KMS-11 (cell line): ENCODE data around the gene RNFT2.

ENCODE experiments used
- H2AFZ ChIP-seq: fragments of 200-600 bp; sonication (generic); 2 replicates; pipeline ENCODE4 v1.6.1; 2016; ENCODE audit warnings: antibody characterized with exemption, mixed run types, low read depth
- H3K27ac ChIP-seq: fragments of 200-600 bp; sonication (generic); 2 replicates; pipeline ENCODE4 v1.6.1; 2016; ENCODE audit warnings: mild to moderate bottlenecking, mixed run types
- H3K27me3 ChIP-seq: fragments of 200-600 bp; sonication (generic); 2 replicates; pipeline ENCODE4 v1.6.1; 2017; ENCODE audit warnings: mild to moderate bottlenecking, low read depth, mixed run types, moderate library complexity; ENCODE audit not compliant: insufficient read depth
- H3K36me3 ChIP-seq: fragments of 200-600 bp; sonication (generic); 2 replicates; pipeline ENCODE4 v1.6.1; 2017; ENCODE audit warnings: mild to moderate bottlenecking, mixed run types; ENCODE audit not compliant: insufficient read depth
- H3K4me1 ChIP-seq: fragments of 200-600 bp; sonication (generic); 2 replicates; pipeline ENCODE4 v1.6.1; 2016; ENCODE audit warnings: mild to moderate bottlenecking, low read depth, mixed run types; ENCODE audit not compliant: poor library complexity, severe bottlenecking
- H3K4me2 ChIP-seq: fragments of 200-600 bp; sonication (generic); 2 replicates; pipeline ENCODE4 v1.7.0; 2016; ENCODE audit warnings: mild to moderate bottlenecking, mixed run types
- H3K4me3 ChIP-seq: fragments of 200-600 bp; sonication (generic); IDR thresholded peaks from 2 replicates; pipeline ENCODE4 v1.6.1; 2017; ENCODE audit warnings: low read depth, low read length, mixed read lengths; ENCODE audit not compliant: insufficient read depth
- H3K79me2 ChIP-seq: fragments of 200-600 bp; sonication (generic); 2 replicates; pipeline ENCODE4 v1.6.1; 2016; ENCODE audit warnings: low read depth, mixed run types; ENCODE audit not compliant: insufficient read depth
- H3K9ac ChIP-seq: fragments of 200-600 bp; sonication (generic); 2 replicates; pipeline ENCODE4 v1.6.1; 2016; ENCODE audit warnings: mild to moderate bottlenecking, mixed run types
- H4K20me1 ChIP-seq: fragments of 200-600 bp; sonication (generic); 2 replicates; pipeline ENCODE4 v1.6.1; 2016; ENCODE audit warnings: mild to moderate bottlenecking, mixed run types; ENCODE audit not compliant: insufficient read depth
- TF ChIP-seq, protein P1 (sequence below): fragments of 200-600 bp; sonication (generic); conservative IDR thresholded peaks from 2 replicates; pipeline ENCODE4 v1.6.1; 2017; ENCODE audit warnings: low read depth, mild to moderate bottlenecking, antibody characterized with exemption, low read length, moderate library complexity, mixed read lengths

RNFT2 gene

DNA sequence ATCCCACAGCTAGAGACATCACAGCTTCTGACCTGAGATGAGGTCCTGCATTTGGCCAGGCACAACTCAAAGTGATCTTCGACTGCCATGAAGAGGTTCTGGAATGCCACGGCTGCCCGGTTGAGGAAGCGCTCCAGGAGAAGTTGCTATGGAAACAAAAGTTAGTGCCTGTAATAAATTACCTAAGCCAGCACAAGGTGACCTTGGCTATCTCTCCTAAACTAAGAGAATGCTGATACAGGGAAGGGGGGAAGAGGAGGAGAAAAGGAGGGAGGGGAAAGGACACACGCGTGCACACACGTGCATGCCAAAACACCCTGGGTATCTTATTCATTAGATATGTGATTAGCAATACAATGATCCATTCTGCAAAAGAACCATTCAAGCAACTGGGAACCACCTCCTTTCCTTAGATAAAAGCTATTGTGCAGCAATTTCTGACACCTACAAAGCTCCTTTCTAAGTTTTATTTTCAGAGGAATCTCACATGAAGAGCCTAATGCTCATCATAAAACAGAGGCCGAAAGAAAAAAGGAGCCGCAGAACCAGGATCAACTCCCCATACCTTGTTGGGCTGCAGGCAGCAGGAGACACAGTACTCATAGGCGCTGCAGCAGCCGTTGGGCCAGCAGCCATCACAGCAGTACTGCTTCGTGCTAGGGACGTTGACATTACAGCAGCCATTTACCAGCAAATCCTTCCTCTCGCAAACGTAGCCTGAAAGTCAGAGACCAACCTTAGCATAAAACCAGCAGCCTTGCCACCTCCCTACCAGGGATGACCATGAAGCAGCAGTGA, 18.2 kb upstream of the RNFT2 start:
- Histone ChIP-seq H4K20me1 (no peaks in the 10 kb centered on the region), H3K27ac (no peak overlapping the region), H3K9ac (no peak overlapping the region), H3K4me1 (peaks cover 8% of the 10 kb centered on the region), H3K27me3 (no peaks in the 10 kb centered on the region), H2AFZ (no peak overlapping the region), H3K79me2 (no peaks in the 10 kb centered on the region), H3K4me3 (no peak overlapping the region), H3K36me3 (no peaks in the 10 kb centered on the region), H3K4me2 (no peak overlapping the region)
- TF ChIP-seq, protein P1, sequence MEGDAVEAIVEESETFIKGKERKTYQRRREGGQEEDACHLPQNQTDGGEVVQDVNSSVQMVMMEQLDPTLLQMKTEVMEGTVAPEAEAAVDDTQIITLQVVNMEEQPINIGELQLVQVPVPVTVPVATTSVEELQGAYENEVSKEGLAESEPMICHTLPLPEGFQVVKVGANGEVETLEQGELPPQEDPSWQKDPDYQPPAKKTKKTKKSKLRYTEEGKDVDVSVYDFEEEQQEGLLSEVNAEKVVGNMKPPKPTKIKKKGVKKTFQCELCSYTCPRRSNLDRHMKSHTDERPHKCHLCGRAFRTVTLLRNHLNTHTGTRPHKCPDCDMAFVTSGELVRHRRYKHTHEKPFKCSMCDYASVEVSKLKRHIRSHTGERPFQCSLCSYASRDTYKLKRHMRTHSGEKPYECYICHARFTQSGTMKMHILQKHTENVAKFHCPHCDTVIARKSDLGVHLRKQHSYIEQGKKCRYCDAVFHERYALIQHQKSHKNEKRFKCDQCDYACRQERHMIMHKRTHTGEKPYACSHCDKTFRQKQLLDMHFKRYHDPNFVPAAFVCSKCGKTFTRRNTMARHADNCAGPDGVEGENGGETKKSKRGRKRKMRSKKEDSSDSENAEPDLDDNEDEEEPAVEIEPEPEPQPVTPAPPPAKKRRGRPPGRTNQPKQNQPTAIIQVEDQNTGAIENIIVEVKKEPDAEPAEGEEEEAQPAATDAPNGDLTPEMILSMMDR, result no peak

DNA sequence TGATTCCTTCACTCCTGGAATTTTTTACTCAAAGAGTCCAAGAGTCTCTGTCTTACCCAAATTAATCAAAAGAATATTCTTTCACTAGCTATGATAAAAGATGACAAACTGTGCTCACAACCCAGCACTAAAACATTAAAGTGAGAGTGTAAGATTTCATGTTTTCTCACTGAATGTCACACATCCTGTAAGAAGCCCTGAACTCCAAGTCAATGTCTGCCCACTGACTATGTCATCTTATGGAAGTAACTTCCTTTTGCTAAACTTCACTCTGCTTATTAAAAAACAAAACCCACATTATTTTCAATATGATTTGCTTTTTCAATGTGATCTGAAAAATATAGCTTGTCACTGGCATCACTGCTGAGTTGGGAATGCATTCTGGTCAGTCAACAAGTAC, 15.9 kb upstream of the RNFT2 start:
- no peaks in the 10 kb centered on the region for H3K36me3 ChIP-seq
- no peak overlapping the region for H3K4me2 ChIP-seq
- peaks cover 8% of the 10 kb centered on the region for H3K4me1 ChIP-seq
- no peaks in the 10 kb centered on the region for H3K27me3 ChIP-seq
- TF ChIP-seq, protein P1, result no peak
- no peak overlapping the region for H2AFZ ChIP-seq
- no peak overlapping the region for H3K4me3 ChIP-seq
- no peaks in the 10 kb centered on the region for H4K20me1 ChIP-seq
- no peak overlapping the region for H3K9ac ChIP-seq
- H3K27ac ChIP-seq, result no peak overlapping the region
- H3K79me2 ChIP-seq, result no peaks in the 10 kb centered on the region

DNA sequence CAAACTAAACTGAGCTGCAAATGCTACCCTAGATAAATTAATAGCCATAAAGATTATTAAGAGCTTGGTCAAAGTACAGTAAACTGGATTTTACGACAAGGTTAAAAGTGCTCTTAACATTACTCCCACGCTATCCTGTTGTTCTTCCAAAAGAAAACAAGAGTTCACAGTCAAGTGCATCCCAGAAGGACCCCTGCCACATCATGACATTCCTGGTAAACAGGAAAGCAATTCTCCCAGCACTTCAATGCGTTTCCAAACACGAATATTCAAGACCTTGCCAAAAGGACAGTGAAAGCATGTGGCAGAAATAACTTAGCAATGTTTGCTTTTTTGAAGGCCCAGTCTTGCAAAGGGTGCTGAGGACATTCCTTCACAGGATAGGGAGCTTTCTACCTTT, 11.4 kb upstream of the RNFT2 start:
- Histone ChIP-seq H4K20me1 (no peaks in the 10 kb centered on the region), H3K36me3 (no peaks in the 10 kb centered on the region), H2AFZ (no peak overlapping the region), H3K27ac (no peak overlapping the region), H3K9ac (no peak overlapping the region), H3K4me1 (peaks cover 2% of the 10 kb centered on the region), H3K79me2 (no peaks in the 10 kb centered on the region), H3K4me2 (no peak overlapping the region), H3K27me3 (no peaks in the 10 kb centered on the region), H3K4me3 (no peak overlapping the region)
- TF ChIP-seq, protein P1, result no peak

DNA sequence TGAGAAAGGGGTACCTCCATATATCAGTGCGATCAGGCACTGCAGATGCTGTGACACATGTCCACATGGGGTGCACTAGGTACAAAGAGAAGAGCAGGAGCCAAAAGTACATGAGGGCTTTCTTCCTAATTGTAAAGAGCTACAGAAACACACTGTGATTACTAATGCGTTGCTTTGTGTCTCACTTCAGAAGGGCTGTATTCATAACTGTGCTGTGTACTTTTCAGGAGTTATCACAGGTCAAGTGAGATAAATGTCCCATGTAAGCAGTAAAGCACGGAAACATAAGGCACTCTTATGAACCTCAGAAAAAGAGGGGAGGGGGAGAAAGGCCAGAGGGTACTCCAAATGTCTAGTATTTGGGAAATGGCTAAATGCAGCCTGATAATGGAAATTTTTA, 10.9 kb upstream of the RNFT2 start:
- H3K79me2 ChIP-seq, result no peaks in the 10 kb centered on the region
- no peak overlapping the region for H2AFZ ChIP-seq
- no peaks in the 10 kb centered on the region for H3K27me3 ChIP-seq
- H3K4me2 ChIP-seq, result no peak overlapping the region
- no peaks in the 10 kb centered on the region for H3K36me3 ChIP-seq
- TF ChIP-seq, protein P1, result no peak
- H3K4me3 ChIP-seq, result no peak overlapping the region
- no peak overlapping the region for H3K27ac ChIP-seq
- H3K4me1 ChIP-seq, result no peaks in the 10 kb centered on the region
- H4K20me1 ChIP-seq, result no peaks in the 10 kb centered on the region
- no peak overlapping the region for H3K9ac ChIP-seq
